ENCODE data around the gene OR52B6.

DNA sequence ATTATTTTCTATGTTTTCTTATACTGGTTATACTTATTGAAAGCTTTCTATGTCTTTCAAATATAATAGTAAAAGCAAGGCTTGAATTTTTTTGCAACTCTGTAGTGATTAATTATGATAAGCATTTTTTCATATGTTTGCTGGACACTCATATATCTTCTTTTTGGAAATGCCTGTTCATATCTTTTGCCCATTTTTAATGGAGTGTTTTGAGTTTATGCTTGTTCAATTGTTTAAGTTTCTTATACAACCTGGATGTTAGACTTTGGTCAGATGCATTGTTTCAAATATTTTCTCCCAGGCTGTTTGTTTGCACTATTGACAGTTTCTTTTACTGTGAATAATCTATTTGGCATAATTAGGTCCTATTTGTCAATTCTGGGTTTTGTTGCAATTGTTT, 44.2 kb upstream of the OR52B6 start:
- no peak for TF ChIP-seq SREBF2 (IDR thresholded peaks at IDR 0.05; ENCODE audit: low read length)
- TF ChIP-seq CHD4 (IDR thresholded peaks at IDR 0.05): no peak
- TF ChIP-seq, protein P1, sequence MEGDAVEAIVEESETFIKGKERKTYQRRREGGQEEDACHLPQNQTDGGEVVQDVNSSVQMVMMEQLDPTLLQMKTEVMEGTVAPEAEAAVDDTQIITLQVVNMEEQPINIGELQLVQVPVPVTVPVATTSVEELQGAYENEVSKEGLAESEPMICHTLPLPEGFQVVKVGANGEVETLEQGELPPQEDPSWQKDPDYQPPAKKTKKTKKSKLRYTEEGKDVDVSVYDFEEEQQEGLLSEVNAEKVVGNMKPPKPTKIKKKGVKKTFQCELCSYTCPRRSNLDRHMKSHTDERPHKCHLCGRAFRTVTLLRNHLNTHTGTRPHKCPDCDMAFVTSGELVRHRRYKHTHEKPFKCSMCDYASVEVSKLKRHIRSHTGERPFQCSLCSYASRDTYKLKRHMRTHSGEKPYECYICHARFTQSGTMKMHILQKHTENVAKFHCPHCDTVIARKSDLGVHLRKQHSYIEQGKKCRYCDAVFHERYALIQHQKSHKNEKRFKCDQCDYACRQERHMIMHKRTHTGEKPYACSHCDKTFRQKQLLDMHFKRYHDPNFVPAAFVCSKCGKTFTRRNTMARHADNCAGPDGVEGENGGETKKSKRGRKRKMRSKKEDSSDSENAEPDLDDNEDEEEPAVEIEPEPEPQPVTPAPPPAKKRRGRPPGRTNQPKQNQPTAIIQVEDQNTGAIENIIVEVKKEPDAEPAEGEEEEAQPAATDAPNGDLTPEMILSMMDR (IDR thresholded peaks at IDR 0.05 in 2 of 3, conservative IDR thresholded peaks at IDR 0.05 in 1 of 3; ENCODE audit: control insufficient read depth in 2 of 3, extremely low read depth in 1 of 3, insufficient read depth in 1 of 3, low read depth in 3 of 3, low read length in 3 of 3): no peak
- TF ChIP-seq BCL11A (IDR thresholded peaks at IDR 0.05; ENCODE audit: low read depth, low read length): no peak
- TF ChIP-seq RCOR1 (conservative IDR thresholded peaks at IDR 0.05; ENCODE audit: low read depth, low read length): no peak
- no peak for TF ChIP-seq BACH1 (IDR thresholded peaks at IDR 0.05; ENCODE audit: borderline replicate concordance)
- TF ChIP-seq SPI1 (IDR thresholded peaks at IDR 0.05; ENCODE audit: borderline replicate concordance, insufficient read depth, low read depth, low read length): no peak
- TF ChIP-seq CBX3 (IDR thresholded peaks at IDR 0.05; ENCODE audit: borderline replicate concordance, low read depth): no peak
- TF ChIP-seq TCF3 (IDR thresholded peaks at IDR 0.05; ENCODE audit: borderline replicate concordance, insufficient read depth, low read depth, low read length): no peak
- no peak for TF ChIP-seq REST (IDR thresholded peaks at IDR 0.05; ENCODE audit: low read depth, low read length)
- no peak for TF ChIP-seq ZNF207 (IDR thresholded peaks at IDR 0.05; ENCODE audit: borderline replicate concordance)

Measured in GM12878 (cell line).